Neural progenitor cell (in vitro differentiated cells): ENCODE data around the gene ILKAP.

Experiments
- EZH2 ChIP-seq: fragments of 200-600 bp; sonication (generic); IDR thresholded peaks from 2 replicates; pipeline ENCODE4 v1.6.1; 2017; ENCODE audit warnings: antibody characterized with exemption, mild to moderate bottlenecking, moderate library complexity
- EZH2phosphoT487 ChIP-seq: fragments of 200-600 bp; sonication (generic); IDR thresholded peaks from 2 replicates; pipeline ENCODE4 v1.6.1; 2017; ENCODE audit warnings: antibody characterized with exemption
- TF ChIP-seq, protein P1 (sequence below): fragments of 200-600 bp; sonication (generic); IDR thresholded peaks from 2 replicates; pipeline ENCODE4 v1.5.1; 2017; ENCODE audit warnings: antibody characterized with exemption, mild to moderate bottlenecking

DNA sequence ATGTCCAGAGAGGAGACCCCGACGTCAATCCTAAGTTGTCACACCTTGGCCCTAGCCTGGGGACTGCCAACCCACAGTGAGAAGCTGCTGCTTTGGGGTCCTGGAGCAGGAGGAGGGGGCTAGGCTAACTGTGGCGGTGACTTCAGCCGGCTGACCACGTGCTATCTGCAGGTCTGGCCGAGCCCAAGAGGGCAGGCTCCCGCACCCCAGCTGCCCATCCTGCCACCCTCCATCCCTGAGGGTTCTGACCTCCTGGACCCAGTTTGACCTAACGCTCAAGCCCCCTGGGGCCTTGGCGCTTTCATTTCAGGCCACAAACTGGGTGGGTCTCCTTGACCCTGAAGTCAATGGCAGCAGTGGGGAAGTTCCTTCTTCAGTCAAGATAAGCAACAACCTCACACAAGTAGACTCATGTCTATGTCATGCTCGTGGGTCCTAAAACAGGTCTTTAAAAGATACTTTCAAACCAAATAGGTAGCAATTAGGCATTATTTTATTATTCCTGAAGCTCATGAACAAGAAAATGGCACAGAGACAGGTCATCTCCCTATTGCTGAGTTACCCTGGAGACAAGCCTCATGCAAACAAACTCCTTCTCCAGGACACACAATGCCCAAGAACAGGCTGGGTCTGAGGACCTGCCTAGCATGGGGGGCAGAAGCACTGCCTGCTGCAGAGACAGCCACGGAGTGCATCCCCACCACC lies 34.1 kb upstream of the ILKAP start:
- TF ChIP-seq, protein P1, sequence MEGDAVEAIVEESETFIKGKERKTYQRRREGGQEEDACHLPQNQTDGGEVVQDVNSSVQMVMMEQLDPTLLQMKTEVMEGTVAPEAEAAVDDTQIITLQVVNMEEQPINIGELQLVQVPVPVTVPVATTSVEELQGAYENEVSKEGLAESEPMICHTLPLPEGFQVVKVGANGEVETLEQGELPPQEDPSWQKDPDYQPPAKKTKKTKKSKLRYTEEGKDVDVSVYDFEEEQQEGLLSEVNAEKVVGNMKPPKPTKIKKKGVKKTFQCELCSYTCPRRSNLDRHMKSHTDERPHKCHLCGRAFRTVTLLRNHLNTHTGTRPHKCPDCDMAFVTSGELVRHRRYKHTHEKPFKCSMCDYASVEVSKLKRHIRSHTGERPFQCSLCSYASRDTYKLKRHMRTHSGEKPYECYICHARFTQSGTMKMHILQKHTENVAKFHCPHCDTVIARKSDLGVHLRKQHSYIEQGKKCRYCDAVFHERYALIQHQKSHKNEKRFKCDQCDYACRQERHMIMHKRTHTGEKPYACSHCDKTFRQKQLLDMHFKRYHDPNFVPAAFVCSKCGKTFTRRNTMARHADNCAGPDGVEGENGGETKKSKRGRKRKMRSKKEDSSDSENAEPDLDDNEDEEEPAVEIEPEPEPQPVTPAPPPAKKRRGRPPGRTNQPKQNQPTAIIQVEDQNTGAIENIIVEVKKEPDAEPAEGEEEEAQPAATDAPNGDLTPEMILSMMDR, result no peak
- TF ChIP-seq EZH2phosphoT487 (no peak), EZH2 (no peak)
